DMS 273 treated with DMSO at 0.1 percent for 48 hours (cell line): ENCODE data around the gene S100A4.
"Not testable (repeated sequence)": the region's sequence is repeated elsewhere in the genome, so short reads cannot be mapped to it uniquely, and the experiment has no call there.

ENCODE experiments used
- DNase-seq: peaks from one replicate; lab custom pipeline; 2025; lab: John Stamatoyannopoulos, UW

The S100A4 gene

GRCh38 chr1:153545067-153546055 is at the start of gene S100A4:
TSS of gene S100A4 (minus strand) at chr1:153545806. CDS start at chr1:153544794, 1,012 bp downstream.
- DNase-seq = peak; percentile 93

- no peak for DNase-seq
Observed at GRCh38 chr1:153592748-153593147, 47.1 kb upstream of the S100A4 start.

GRCh38 chr1:153588482-153588881 is 42.9 kb upstream of the S100A4 start:
- DNase-seq = no peak

- DNase-seq = not testable (repeated sequence)
Observed at GRCh38 chr1:153588033-153588432, 42.4 kb upstream of the S100A4 start.

GRCh38 chr1:153587314-153587713 is 41.7 kb upstream of the S100A4 start:
- DNase-seq = no peak

- DNase-seq = no peak
Observed at GRCh38 chr1:153586347-153586746, 40.7 kb upstream of the S100A4 start.

GRCh38 chr1:153585006-153585405 is 39.4 kb upstream of the S100A4 start:
- no peak for DNase-seq

- no peak for DNase-seq
Observed at GRCh38 chr1:153583976-153584375, 38.4 kb upstream of the S100A4 start.

GRCh38 chr1:153583514-153583913 is 37.9 kb upstream of the S100A4 start:
- not testable (repeated sequence) for DNase-seq

GRCh38 chr1:153582836-153583235 is 37.2 kb upstream of the S100A4 start:
- DNase-seq = not testable (repeated sequence)

GRCh38 chr1:153578936-153579335 is 33.3 kb upstream of the S100A4 start:
- DNase-seq = no peak

GRCh38 chr1:153578490-153578889 is 32.9 kb upstream of the S100A4 start:
- no peak for DNase-seq

- DNase-seq = no peak
Observed at GRCh38 chr1:153577624-153578051, 32.0 kb upstream of the S100A4 start.

GRCh38 chr1:153577138-153577537 is 31.5 kb upstream of the S100A4 start:
- no peak for DNase-seq

- DNase-seq = not testable (repeated sequence)
Observed at GRCh38 chr1:153575497-153575896, 29.9 kb upstream of the S100A4 start.

- not testable (repeated sequence) for DNase-seq
Observed at GRCh38 chr1:153575081-153575491, 29.5 kb upstream of the S100A4 start.

- DNase-seq = no peak
Observed at GRCh38 chr1:153573351-153573750, 27.7 kb upstream of the S100A4 start.

GRCh38 chr1:153572569-153573015 is 27.0 kb upstream of the S100A4 start:
- DNase-seq = peak; percentile 34

GRCh38 chr1:153571706-153572105 is 26.1 kb upstream of the S100A4 start:
- no peak for DNase-seq

GRCh38 chr1:153570874-153571273 is 25.3 kb upstream of the S100A4 start:
- no peak for DNase-seq

GRCh38 chr1:153569465-153569864 is 23.9 kb upstream of the S100A4 start:
- DNase-seq = no peak

- DNase-seq = peak; percentile 86
Observed at GRCh38 chr1:153568367-153569099, 22.9 kb upstream of the S100A4 start.
